KBM-7 (cell line): ENCODE results near the gene VSIG2.
A peak's percentile ranks its signal among the peaks of the same experiment; 100 is the strongest.

Experiments used
- DNase-seq: peaks from one replicate; pipeline ENCODE4 v3.0.0-alpha.2; 2015
- in situ Hi-C: fragments of 300-500 bp; cut with MboI; formaldehyde crosslinking; loops from 2 replicates; pipeline ENCODE4 v1.14.3; 2020; ENCODE audit warnings: low sequenced_read_pairs, low pct_unique_long_range_greater_than_20kb, mixed read lengths

Gene VSIG2

DNA sequence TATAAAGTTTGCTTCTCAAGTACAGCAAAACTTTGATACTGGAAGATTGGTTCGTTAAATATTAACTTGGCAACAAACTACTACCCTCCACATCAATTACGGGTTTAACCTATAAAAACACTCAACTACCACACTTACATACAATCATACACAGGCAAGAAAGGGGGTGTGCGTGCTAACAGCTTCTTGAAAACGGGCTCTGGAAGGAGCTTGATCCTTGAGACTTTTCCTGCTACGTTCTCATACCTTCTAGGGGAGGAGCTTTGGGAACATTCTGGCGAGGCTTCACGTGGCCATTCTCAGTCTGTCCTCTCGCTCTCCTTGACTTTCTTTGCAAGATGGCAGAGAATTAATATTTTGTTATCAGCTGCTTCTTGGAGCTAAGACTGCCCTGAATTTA lies 16.9 kb upstream of the VSIG2 start:
- in situ Hi-C loops: no loop called here
- DNase-seq: no peak

DNA sequence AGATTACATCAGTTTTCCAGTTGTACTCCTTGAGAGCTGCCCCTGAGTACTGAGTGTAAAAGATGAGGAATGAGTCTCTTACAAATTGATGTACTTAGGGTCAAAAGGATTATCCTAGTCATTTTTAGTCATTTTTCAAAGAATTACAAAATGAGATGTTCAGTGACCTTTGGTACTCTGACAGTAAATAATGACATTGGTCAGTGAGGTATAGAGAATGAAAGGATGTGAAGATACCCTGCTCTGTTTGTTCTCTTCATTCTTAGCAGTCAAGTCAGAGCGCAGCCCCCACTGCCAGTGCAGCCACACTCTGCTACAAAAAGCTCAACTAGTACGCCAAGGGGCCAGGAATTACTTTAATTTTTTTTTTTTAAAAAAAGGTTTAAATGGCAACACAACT lies 14.1 kb upstream of the VSIG2 start:
- no peak for DNase-seq
- in situ Hi-C loops: no loop called here

DNA sequence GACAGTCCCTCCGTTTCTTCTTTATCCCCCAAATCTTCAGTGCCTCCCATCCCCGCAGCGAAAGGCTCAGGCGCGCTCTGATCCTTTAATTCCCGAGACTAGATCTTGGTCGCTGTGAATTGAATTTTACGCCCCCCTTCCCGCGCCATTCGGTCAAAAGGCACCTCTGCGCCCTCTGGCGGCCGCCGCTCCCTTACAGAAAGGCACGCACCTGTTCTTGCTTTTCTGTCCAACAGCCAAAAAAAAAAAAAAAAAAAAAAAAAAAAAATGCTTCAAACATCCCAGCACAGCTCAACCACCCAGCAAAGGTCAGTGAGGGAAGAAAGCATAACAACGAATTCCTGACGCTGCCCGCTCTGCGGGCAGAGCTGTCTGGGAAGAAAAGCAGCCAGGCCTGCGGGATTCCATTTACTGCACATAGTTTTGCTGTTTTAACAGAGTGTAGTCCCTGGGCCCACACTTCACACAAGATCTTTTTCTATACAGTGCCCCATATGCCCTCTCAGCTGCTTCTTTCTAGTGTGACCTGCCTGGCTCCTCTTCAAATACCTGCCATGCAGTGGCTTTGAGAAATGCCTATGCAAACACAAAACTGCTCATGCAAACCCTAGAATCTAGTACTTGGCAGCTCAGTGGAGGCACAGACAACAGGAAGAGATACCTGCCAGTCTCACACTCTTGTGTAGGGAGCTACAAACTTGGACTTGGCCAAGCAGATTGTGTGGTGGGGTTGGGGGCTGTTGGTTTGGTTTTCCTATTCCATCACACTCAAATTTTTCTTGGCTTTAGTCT lies 11.3 kb upstream of the VSIG2 start:
- in situ Hi-C loops: no loop called here
- peak; percentile 87 for DNase-seq

DNA sequence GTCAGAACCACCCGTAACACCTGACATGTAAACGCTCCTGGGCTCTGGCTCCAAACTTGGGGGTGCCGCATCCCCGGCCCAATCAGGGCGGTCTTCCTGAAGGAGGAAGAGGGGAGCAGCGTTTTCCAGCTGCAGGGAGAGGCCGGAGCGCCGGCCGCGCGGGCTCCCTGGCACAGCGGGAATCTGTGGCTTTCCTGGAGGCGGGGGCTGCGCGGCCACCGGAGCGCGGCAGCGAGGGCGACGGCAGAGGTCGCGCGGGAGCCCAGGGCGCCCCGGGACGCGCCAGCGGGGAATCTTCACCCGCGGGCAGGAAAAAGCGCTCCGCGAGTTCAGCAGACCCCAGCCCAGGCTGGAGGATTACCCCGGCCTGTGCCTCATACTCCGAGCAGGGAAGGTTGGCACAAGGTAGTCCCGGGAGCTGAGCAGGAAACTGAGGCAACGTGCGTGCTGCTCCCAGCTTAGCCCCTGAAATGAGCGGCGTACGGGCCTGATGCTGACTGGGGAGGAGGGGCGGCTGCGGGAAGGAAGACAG lies 10.6 kb upstream of the VSIG2 start:
- in situ Hi-C loops: no loop called here
- no peak for DNase-seq

DNA sequence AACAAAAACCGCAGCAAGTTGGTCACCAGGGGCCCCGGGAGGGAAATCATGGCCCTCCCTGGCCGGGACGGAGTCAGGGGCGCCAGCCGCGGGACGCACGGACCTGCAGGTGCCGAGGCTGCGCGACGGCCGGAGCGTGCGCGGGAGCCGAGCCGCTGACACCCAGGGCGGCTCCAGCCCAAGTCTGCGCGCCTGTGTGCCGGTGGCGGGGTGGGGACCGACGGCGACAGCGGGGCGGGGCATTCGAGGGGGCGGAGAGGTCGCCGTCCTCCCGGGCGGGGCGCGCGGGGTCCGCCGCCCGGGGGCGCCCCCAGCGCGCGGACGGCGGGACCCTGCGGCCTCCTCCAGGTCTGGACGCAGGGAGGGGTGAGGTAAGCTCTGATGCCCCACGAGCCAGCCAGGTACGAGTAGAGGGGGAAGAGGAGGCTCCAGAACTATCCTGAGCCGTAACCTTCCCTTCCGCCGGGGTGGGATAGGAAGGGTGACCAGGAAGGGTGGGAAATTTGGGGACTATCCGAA lies 10.1 kb upstream of the VSIG2 start, which contains the start of gene ESAM:
TSS of gene ESAM (minus strand) at position 186 of the 519 bp plus-strand sequence. CDS start at position 50, 136 bp downstream.
- in situ Hi-C loops: no loop called here
- no peak for DNase-seq

DNA sequence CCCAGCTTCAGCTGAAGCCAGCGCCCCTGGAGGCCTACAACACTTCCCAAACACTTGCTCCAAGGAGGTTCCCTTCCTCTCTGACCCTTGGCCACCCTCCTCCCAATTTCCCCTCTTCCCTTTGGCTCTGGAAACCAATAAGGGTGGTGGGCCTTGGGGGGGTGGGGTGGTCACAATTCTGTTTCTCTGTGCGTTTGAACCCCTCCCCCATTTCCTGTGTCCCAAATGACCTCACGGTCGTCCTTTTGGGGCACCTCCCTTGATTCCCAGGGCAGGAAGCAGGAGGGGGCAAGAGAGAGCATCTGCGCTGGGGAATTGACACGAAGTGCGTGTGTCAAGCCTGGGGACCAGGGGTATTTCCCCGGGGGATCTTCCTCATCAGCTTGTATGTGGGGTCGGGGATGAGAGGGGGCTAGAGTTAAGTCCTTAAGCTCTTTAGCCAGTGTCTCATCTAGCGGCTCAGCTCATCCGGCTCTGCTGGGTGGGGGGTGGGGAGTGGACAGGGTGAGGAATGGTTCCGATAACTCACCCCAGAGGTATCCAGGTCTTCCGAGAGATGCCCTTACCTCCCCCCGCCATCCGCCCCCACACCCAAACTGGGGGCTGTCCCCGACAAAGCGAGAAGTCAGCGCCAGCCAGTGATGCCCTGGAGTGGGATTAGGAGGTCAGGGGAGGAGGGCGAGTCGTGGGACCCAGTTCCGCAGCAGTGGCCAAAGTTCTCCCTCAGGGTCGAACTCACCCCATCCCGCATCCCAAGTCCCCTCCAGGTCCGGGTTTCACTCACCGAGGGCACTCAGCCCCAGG lies 9.4 kb upstream of the VSIG2 start:
- DNase-seq: no peak
- in situ Hi-C loops: no loop called here

DNA sequence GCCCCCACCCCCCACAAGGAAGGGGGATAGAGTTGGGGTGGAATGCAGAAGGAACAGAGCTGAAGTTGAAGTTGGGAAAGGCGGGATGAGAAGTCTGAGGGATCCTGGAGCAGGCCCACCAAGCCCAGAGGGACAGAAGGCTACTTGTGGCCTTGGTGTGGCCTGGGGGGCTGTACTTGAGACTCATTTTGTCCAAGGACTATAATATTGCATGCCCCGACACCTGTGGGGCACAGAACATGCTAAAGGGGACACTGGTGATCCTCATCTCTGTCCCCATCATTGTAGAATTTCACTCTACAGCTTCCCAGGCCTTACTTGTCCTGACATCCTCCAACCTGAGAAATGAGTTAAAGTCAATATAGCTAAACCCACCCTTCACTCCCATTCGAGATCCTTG lies 8.8 kb upstream of the VSIG2 start:
- in situ Hi-C loops: no loop called here
- no peak for DNase-seq

DNA sequence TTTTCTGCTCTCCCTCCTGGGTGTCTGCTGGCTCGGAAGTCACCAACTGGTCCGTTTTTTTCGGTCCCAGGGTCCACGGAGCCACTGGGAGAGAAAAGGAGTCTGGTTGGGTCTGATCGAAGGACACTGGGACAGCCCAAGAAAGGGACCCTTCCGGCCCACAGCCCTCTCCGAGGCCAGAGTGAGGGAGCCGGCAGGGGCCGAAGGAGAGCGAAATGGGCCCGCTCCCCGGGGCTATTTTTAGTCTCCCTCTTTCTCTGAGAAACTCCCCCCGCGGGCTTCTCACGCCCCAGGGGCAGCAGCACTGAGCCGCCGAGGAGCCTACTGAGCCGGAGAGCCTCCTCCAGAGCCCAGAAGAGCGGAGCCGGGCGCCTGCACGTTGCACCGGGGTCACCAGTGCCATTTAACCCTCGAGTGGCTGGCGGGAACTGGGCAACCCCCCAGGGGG lies 8.2 kb upstream of the VSIG2 start:
- DNase-seq: no peak
- in situ Hi-C loops: no loop called here

DNA sequence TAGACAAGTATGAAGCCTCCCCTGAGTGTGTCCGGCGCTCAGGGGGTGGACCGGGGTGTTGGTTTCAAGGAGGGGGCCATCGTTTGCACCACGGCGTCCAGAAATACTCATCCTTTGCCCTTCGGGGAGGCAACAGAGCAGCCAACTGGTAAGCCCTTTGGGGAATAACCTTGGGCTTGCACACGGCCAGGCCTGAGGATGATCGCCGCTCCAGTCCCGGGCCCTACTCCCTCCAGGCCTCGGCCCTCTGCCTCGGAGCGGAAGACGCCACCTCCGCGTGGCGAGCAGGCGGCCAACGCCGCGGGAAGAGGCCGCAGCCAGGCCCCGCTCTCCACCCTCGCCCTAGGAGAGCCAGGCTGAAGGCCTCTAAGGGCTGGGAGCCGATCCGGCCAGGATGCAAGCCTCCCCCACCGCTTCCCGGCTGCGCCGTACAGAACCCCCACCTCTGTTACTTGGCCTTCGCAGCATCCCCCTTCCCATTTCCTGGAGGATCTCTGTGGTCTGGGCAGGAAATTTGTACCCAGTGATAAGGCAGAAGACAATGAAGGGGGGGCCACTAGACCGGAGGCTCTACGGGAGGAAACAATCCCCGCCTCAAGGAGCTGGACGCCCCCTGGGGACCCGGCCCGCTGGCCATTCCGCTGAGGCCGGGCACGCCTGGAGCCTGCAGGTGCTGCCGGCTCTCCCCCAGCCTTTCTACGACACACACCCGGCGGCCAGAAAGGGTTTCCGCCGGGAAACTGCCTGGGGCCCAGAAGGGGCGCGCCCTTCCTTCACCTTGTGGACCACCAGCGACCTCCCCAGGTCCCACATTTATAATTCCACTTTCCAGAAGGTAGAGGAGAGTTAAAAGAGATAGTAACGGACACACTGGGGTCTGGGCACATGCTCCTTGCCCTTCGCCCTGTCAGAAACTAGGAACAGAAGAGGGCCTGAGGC lies 7.5 kb upstream of the VSIG2 start:
- peak; percentile 35 for DNase-seq
- in situ Hi-C loops: no loop called here

DNA sequence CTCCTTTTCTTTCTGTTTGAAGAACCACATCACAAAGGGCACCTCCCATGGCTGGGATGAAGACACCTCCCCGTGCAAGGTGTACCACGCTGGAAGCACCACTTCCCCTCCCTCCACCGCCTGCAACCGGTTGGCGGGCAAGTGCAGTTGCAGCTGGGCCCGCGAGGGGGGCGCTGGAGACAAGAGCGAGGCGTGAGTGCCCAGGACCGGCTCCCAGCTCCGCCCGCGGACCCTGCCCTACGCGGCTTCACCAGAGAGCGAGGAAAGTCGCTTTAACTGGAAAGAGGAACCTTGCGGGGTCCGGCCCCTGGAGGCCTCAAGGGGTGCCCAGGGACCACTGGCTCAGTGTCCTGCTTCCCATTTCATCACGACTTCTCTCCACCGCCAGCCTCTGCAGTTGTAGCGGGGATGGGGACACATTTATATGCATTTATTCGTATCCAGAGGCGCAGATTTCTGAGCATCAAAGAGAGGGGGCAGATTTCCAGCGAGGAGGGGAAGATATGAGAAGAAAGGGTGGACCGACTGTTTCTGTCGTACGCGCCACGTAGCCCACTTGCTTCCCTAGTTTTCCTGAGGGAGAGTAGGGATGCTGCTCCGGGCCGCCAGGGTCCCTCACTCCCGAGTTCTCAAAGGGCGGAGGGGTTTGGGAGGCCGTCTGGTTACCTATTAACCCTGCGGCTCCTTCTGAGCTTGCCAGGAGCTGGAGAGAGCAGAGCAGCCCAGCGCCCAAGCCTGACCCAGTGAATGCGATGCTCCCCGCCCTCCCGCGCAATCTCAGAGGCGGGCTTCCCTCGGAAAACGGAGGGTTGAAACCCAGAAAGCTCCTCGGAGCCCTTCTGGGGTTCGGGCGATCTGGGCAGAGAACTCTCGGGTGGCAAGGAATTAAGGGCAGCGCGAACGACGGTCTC lies 6.6 kb upstream of the VSIG2 start:
- in situ Hi-C loops: no loop called here
- peak; percentile 91 for DNase-seq

DNA sequence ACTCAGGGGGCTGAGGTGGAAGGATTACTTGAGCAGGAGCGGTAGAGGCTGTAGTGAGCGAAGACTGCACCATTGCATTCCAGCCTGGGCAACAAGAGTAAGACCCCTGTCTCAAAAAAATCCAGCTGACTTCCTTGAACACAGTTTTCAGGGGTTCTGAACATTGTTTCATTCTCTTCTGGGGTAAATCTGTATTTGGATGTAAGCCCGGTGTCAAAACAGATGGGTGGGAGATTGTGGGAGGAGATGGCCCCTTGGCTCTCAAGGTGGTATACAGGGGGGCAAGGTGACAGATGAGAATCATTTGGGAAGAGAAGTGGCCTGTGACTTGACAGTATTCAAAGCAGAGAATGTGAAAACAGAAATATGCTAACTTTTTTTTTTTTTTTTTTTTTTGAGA lies 5.3 kb upstream of the VSIG2 start:
- DNase-seq: no peak
- in situ Hi-C loops: no loop called here

DNA sequence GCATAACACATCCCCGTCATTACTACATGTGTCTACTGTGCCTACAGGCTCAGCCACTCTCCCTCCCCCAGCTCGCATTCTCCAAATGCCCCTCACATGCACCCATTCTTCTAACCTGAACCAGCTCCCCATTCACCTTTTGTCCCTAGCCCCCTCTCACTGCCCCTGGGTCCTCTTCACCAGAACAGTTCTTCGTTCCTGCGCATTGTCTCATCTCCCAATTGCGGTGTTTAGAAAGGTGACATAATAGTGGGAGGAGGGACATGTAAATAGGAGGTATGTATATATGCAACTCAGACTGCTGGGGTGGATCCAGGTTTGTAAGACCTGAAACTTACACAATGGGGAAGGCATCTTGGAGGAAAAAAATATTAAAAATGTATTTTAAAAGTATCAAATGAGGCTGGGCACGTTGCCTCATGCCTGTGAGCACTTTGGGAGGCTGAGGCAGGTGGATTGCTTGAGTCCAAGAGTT lies 4.7 kb upstream of the VSIG2 start:
- in situ Hi-C loops: no loop called here

DNA sequence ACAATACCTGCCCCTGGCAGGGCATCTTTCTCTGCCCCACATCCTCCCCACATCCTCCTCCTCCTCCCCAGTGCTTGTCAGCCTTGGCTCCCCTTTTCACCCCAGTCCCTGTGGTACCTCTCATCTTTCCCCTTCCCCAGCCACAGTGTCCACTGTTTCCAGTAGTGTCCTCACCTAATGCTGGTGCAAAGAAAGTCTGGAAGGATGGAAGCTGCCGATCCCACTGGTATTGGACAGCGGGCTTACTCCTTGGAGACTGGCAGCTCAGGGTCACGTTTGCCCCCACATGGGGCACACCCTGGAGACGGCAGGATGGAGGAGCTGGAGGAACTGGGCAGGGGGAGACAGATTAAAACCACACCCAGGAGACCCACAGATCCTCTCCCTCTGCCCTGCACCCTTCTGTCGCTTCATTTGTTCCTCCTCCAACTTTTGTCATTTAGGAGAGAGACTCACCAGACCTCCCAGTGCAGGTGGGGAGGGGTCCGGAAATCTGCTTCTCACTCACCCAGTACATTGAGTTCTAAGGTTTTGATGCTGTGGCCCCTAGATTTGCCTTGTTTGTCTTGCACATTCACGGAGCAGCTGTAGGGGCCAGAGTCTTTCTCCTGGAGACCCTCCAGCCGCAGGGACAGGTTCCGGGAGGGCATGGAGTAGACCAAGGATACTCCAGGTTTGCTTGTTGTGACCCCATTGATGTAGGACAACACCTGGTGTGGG lies 4.1 kb upstream of the VSIG2 start:
- in situ Hi-C loops: no loop called here
- DNase-seq: no peak

More for the DNA sequence above, 4.7 kb upstream of the VSIG2 start:
- DNase-seq: no peak

DNA sequence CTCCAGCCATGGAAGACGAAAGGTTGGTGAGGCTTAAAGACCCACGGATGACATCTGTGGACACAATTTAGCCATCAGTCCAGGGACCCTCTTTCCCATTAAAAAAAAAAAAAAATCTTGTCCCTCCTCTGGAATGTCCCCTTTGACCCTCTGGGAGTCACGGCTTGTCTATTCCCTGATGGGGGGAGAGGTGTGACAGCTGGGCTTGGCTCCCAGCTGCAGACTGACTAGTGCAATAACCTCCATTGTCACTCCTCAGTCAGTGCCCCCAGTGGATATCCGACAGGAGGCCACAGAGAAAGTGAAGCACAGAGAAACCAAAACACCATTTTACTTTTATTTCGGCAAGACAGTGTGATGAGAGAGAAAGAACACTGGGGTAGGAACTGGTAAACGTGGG lies 2.7 kb upstream of the VSIG2 start:
- DNase-seq: no peak
- in situ Hi-C loops: no loop called here

DNA sequence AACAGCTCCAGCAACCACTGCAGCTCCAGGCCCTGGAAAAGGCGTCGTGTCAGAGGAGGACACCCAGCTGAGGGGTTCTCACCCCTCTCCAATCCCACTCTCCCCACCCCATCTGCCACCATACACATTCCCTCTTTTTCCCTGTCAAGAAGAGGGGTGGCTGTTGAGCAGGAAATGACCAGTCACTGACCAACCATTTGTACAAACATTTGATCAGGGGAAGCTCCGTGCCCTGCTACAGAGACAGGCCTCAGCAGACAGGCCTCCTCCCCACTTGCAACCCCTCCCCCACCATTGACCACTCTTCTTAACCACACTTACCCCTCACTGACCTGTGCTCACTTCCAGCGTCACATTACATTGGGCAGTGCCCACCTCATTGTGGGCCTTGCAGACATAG lies 2.3 kb upstream of the VSIG2 start:
- DNase-seq: no peak

DNA sequence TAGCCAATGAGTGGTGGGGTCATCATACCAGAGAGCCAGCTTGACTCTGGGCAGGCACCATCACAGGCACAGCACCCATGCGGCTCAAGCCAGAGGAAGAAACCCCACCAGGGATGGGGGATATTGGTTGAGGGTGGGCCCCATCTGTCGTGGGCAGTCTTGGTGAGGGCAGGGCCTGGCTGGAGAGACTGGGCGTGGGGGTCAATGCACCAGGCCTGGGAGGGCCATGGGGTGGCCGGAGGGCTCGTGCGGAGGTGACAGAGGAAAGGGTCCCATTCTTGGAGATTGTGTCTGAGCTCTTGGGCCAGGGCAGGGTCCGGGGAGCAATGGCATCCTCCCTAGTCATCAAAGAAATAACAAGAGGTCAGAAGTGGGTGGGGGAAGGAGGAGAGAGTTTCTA lies 1.6 kb upstream of the VSIG2 start:
- in situ Hi-C loops: no loop called here

More for the DNA sequence above, 2.3 kb upstream of the VSIG2 start:
- in situ Hi-C loops: no loop called here

DNA sequence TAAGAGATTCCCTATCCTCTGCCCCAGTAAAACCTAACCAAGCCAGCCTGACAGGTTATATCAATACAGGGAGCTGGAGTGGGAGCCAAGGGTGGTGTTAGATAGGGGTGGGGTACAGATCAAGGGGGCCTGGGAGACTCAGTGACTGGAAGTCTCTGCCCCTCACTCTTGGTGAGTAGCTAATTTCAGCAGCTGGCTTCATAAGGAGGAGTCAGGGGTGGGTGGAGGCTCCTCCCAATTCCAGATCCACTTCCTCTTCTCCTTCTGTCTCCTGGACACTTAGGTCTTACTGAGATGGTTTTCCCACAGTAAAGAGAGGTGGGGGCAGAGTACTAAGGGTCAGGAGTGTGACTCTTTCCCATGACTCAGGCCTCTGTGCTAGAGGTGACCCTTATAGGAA lies 1.1 kb upstream of the VSIG2 start:
- in situ Hi-C loops: no loop called here
- peak; percentile 46 for DNase-seq

More for the DNA sequence above, 1.6 kb upstream of the VSIG2 start:
- no peak for DNase-seq
